ENCODE measurements around the gene FOLR3.
"Not testable (repeated sequence)": the region's sequence is repeated elsewhere in the genome, so short reads cannot be mapped to it uniquely, and the experiment has no call there.

FOLR3 gene

GRCh38 chr11:72135473-72135872 lies at the start of gene FOLR3:
Gene FOLR3, plus strand, starts transcription at chr11:72135725. Its CDS starts 228 bp downstream, at chr11:72135953.
- not testable (repeated sequence) for DNase-seq (ENCODE audit: low spot score)

DNA sequence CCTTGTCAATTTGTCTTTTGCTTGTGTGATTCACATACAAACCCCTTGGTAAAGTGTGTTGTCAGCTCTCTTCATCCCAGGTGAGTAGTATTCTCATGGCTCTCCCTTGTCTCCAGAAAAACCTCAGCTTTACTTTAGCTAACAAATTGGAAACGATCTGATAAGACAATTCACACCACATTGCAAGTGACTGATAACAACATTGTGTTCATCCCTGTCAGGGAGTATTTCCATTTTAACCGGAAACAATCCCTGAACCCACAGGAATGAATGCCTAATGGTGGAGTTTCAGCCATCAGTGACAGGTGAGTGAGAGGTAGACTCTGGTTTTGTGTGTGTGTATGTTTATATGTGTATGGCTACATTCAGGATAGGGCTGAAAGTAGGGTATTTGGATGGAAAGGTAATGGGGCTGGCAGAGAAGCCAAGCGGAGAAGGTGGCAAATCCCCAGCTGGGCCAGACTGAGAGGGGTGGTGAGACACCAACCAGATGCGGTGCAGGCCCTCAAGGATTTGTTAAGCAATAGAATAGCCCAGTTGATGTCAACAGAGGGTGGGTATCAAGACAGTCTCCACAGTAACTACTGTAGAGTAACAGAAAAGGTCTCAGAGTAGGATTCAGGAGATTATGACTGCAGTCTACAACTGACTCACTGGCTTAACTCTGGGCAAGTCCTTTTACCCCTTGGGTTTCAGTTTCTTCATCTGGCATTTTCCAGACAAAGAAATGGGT lies 47.3 kb upstream of the FOLR3 start:
- no peak for DNase-seq (ENCODE audit: low spot score)

- peak; percentile 73 for DNase-seq (ENCODE audit: low spot score)
These were observed 44.2 kb upstream of the FOLR3 start for GRCh38 chr11:72091292-72091691.

DNA sequence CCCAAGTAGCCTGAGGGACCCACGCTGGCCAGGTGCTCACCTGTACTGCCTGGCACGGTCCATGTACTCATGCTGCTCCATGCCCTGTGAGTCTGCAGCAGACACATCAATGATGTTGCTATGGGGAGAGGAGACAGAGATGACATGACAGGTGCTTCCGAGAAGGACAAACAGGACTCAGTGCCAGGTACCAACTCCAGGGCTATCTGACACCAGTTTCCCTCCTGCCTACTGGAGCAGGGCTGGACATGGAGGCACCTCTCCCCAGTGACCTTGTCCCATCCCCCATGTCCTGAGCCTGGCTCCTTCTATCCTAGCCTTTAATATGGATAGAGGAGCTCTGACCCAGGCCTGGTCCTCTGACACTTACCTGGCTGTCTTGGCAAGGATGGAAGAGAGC lies 36.8 kb upstream of the FOLR3 start:
- DNase-seq (ENCODE audit: low spot score), result no peak

- no peak for DNase-seq (ENCODE audit: low spot score)
These were observed 35.5 kb upstream of the FOLR3 start for GRCh38 chr11:72100009-72100408.

DNA sequence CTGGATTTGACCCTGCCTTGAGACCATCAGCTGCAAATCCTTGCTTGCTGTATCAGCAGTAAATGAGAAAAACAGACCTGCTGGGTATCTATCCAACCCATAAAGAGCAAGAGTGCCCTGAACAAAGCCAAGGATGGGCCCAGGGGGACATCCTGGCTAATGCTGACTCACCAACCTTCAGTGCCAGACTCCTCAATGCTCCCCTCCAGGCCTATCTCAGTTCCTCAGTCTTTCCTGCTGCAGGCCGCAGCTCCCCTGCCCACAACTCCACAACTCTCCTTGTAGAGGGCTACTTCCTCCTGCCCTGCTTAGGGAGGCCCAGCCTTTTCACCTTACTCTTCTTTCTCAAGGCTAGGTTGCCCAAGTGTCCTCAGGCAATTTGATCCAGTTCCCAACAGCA lies 35.1 kb upstream of the FOLR3 start:
- DNase-seq (ENCODE audit: low spot score), result no peak

DNA sequence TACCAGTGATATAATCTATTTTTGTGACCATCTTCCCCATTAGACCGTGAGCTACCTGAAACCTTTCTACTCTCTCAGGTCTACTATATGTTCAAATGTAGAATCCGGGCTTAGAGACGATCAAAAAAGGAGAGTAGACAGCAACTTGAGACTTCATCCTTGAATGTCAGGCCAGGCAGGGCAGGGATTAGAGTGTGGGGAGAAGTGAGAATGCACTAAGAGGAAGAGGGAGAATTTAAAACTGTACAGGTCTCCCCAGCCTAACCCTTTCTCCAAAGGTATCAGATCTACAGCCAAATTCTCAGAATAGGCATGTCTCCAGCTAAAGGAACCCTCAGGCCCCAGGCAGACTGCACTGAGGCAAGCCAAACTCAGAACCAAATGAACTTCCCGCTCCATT lies 33.4 kb upstream of the FOLR3 start:
- no peak for DNase-seq (ENCODE audit: low spot score)

GRCh38 chr11:72102631-72102945 lies 32.9 kb upstream of the FOLR3 start:
- DNase-seq (ENCODE audit: low spot score), result no peak

GRCh38 chr11:72102946-72103753 lies 32.4 kb upstream of the FOLR3 start, which contains the start of gene LAMTOR1:
Gene LAMTOR1, minus strand, starts transcription at chr11:72103297. Its CDS starts 73 bp downstream, at chr11:72103224.
- DNase-seq (ENCODE audit: low spot score), result peak; percentile 99

- no peak for DNase-seq (ENCODE audit: low spot score)
These were observed 31.8 kb upstream of the FOLR3 start for GRCh38 chr11:72103754-72104167.

DNA sequence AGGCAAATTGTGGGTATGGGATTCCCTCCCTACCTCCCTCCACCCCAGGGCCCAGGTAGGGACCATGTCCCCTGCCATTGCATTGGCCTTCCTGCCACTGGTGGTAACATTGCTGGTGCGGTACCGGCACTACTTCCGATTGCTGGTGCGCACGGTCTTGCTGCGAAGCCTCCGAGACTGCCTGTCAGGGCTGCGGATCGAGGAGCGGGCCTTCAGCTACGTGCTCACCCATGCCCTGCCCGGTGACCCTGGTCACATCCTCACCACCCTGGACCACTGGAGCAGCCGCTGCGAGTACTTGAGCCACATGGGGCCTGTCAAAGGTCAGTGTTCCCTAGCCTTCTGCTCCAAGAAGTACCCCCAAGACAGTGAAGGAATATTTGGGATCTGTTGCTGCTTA lies 29.6 kb upstream of the FOLR3 start, which contains the start of gene TOMT:
Gene TOMT, plus strand, starts transcription at position 37 of the 400 bp plus-strand sequence. Its CDS starts 28 bp downstream, at position 65.
- DNase-seq (ENCODE audit: low spot score), result no peak

- no peak for DNase-seq (ENCODE audit: low spot score)
These were observed 24.0 kb upstream of the FOLR3 start for GRCh38 chr11:72111300-72112142.

DNA sequence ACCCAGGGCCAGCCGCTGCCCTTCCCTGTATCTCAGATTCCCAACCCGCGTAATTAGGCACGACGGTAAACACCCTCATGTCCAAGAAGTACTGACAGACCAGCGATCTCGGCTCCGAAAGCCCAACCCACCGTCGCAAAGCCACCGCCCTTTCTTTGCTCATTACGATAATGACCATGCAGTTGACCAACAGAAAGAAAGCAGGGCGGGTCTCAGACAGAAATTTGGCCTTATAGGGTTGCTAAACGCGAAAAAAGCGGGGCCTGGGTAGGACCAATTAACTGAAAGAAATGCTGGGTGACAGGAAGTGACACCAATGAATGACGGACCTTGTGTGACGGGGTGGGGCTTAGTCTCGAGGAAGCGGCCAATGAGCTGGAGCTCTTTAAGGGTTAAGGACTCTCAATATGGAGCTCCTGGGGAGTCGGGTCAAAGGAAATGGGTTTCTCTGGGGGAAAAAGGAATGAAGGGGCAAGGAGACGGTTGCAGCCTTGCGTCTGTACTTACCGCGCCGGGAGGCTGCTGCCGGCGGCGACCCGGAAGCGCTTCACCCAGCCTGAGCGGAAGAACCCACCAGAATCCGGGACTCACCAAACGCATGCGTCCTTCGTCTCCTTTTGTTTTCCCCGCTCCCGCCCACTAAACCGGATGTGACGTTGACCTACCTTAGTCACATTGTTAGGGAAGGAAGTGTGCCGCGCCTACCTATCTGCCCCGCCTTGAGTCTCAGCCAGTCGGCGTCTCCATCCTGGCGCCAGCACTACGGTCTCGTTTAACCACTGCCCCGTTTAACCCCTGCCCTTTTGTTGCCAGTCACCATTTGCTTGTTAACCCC lies 23.2 kb upstream of the FOLR3 start, which contains the start of gene ANAPC15:
Gene ANAPC15, minus strand, starts transcription at position 553 of the 835 bp plus-strand sequence. CDS start 1,419 bp downstream, outside the sequence.
- DNase-seq (ENCODE audit: low spot score), result peak; percentile 99

DNA sequence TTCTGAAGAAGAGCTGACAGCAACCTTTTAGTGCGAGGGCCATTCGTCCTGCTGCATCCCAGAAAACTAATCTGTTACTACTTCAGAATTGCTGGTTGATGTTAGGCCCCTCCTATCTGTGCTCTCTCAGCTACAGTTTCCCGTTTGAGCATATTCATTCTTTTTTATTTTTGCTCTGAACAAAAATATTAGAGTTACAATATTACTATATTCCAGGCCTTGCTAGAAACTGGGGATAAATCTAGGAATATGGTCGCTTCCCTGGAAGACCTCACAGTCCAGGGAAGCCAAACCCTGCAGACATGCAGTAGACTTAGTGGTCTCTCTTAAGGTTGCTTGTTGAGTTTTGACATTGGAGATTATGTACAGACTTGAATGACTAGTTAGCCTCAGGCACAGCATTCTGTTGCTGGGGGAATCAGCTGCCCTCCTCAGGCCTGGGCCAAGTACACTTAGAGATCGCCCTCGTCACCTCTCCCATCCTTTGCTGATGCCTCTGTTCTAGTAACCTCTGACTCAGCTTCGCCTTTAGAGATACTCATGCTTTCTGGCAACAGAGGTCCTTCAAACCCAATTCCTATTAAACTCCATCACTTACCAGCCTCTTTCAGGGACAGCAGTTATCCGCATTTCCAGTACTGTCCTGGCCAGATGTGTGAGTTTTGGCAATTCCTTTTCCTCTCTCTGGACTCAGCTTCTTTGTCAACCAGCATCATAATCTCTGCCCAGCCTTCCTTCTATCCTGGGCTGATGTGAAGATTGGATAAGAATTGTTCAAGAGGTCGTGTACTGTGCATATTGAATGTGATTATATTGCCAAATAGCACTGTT lies 22.3 kb upstream of the FOLR3 start:
- DNase-seq (ENCODE audit: low spot score), result no peak

GRCh38 chr11:72114570-72114969 lies 21.0 kb upstream of the FOLR3 start:
- DNase-seq (ENCODE audit: low spot score), result no peak

GRCh38 chr11:72116019-72116755 lies 19.3 kb upstream of the FOLR3 start:
- no peak for DNase-seq (ENCODE audit: low spot score)

- no peak for DNase-seq (ENCODE audit: low spot score)
These were observed 16.3 kb upstream of the FOLR3 start for GRCh38 chr11:72119198-72119597.

DNA sequence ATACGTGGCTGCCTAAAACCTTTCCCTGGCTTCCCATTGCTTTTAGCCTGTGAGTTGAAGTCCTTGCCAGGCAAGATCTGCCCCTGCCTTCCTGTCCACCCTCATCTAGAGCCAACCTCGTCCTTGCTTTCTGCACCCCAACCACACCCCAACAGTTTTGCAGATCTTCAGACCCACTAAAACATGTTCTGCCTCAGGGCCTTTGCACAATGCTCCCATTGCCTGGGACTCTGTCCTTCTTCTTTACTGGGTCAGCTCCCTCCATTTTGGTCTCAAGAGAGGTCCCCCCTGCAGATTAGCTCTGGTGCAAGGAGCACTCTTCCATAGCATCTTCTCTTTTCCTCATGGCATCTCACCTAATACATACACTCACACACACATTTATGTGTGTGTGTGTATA lies 14.6 kb upstream of the FOLR3 start:
- no peak for DNase-seq (ENCODE audit: low spot score)

DNA sequence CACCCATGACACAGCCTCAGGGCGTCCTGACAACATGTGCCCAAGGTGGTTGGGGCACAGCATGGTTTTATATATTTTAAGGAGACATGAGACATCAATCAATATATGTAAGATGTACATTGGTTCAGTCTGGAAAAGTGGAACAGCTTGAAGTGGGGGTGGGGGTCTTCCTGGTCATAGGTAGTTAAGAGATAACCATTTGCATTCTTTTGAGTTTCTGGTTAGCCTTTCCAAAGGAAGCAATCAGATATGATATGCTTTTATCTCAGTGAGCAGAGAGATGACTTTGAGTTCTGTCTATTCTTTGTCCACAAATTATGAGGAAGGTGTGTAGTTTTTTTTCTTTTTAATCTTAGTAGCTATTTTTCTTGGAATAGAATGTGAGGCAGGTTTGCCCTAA lies 12.9 kb upstream of the FOLR3 start:
- no peak for DNase-seq (ENCODE audit: low spot score)

All from hematopoietic multipotent progenitor cell treated with erythropoietin and hydrocortisone succinate and interleukin-3 and kit ligand, for 15 days (in vitro differentiated cells).